Gastroesophageal sphincter (tissue), 4 donors: Measurements from ENCODE around the gene CAMK1D. TPM values are rescaled to one million over a fixed set of nuclear protein-coding genes. Genes with fewer than 3 reads are reported as not detected.

ENCODE experiments used
- ATAC-seq: fragments of 150-250 bp; one replicate; pipeline ENCODE4 v1.9.1; 2016; ENCODE audit warnings: mild to moderate bottlenecking, moderate library complexity
- H3K27ac ChIP-seq, 4 donors: fragments of 200-600 bp; sonication (generic) in 3 of 4; 1 replicate in 3 of 4; 2 replicates in 1 of 4; pipeline ENCODE4 v1.5.1; 2016 to 2019
- H3K27me3 ChIP-seq: fragments of 200-600 bp; sonication (generic); one replicate; pipeline ENCODE4 v1.5.1; 2019
- H3K36me3 ChIP-seq, 2 donors: fragments of 200-600 bp; sonication (generic); one replicate each; pipeline ENCODE4 v1.5.1; 2019; ENCODE audit warnings: control low read depth in 1 of 2
- H3K4me1 ChIP-seq, 3 donors: fragments of 200-600 bp; sonication (generic); 1 replicate in 2 of 3; 2 replicates in 1 of 3; pipeline ENCODE4 v1.5.1; 2016 to 2019; ENCODE audit warnings: control low read depth in 2 of 3
- H3K4me3 ChIP-seq, 2 donors: fragments of 200-600 bp; sonication (generic); one replicate each; pipeline ENCODE4 v1.5.1; 2019; ENCODE audit warnings: mild to moderate bottlenecking in 1 of 2, moderate library complexity in 1 of 2
- H3K9me3 ChIP-seq, 3 donors: fragments of 200-600 bp; sonication (generic); one replicate each; pipeline ENCODE4 v1.5.1; 2017 to 2019; ENCODE audit warnings: control low read depth in 2 of 3
- CTCF ChIP-seq, 4 experiments: fragments of 200-600 bp in 2 of 4; fragments of 450-650 bp in 2 of 4; sonication (generic) in 1 of 4; IDR thresholded peaks; one replicate each; pipeline ENCODE4 v1.5.1; 2017 to 2019; ENCODE audit warnings: antibody characterized with exemption in 4 of 4, mild to moderate bottlenecking in 2 of 4, moderate library complexity in 2 of 4
- EP300 ChIP-seq: sonication (generic); formaldehyde crosslinking; IDR thresholded peaks from one replicate; pipeline ENCODE4 v1.6.1; 2017; ENCODE audit warnings: antibody characterized with exemption, mild to moderate bottlenecking
- POLR2A ChIP-seq, 2 donors: fragments of 450-650 bp; IDR thresholded peaks; one replicate each; pipeline ENCODE4 v1.6.1; 2017; ENCODE audit warnings: antibody characterized with exemption in 2 of 2, mild to moderate bottlenecking in 2 of 2, moderate library complexity in 1 of 2
- POLR2AphosphoS5 ChIP-seq: sonication (generic); formaldehyde crosslinking; IDR thresholded peaks from one replicate; pipeline ENCODE4 v1.6.1; 2017; ENCODE audit warnings: antibody characterized with exemption
- WGBS, 2 donors: methylation state at CpG; one replicate each; pipeline ENCODE4 v1.1.5; 2018; ENCODE audit warnings: low coverage in 1 of 2; 5-methylcytosine and 5-hydroxymethylcytosine counted together
- total RNA-seq, 4 donors: library from RNA; depleted of rRNA; stranded (reverse); fragments of >200 nt; gene quantifications; one replicate each; pipeline ENCODE4 v1.1.0, GENCODE V29; 2016

The CAMK1D gene
- total RNA-seq, 4 donors from 2014 or later, result 11.6 to 18.3 (median 15.3) TPM

- 81 to 83% methylated on average over 2 to 6 of the region's 6 CpGs for WGBS, 2 donors
- ATAC-seq, result no peak
- TF ChIP-seq EP300 (no peak), POLR2A (IDR thresholded peaks at IDR 0.05) (no peak), CTCF (IDR thresholded peaks at IDR 0.05) (no peak), POLR2AphosphoS5 (no peak)
Measured at GRCh38 chr10:12842310-12842709, 493.0 kb downstream of the CAMK1D start.

GRCh38 chr10:12843296-12843945 is 494.1 kb downstream of the CAMK1D start:
- TF ChIP-seq CTCF (IDR thresholded peaks at IDR 0.05) (no peak), EP300 (no peak), POLR2A (IDR thresholded peaks at IDR 0.05) (no peak), POLR2AphosphoS5 (no peak)
- peaks cover 0 to 29% (median 9%) of the 10 kb centered on the region in 3 donors for H3K4me1 ChIP-seq
- no peaks in the 10 kb centered on the region for H3K27me3 ChIP-seq
- H3K9me3 ChIP-seq, result no peaks in the 10 kb centered on the region
- 95 to 100% methylated on average over 5 to 10 of the region's 12 CpGs for WGBS, 2 donors
- H3K36me3 ChIP-seq, result no peaks in the 10 kb centered on the region
- ATAC-seq, result no peak
- H3K4me3 ChIP-seq, result no peak overlapping the region
- H3K27ac ChIP-seq, result no peak overlapping the region

More at GRCh38 chr10:12842310-12842709, 493.0 kb downstream of the CAMK1D start:
- Histone ChIP-seq H3K27ac (no peak overlapping the region), H3K36me3 (no peaks in the 10 kb centered on the region), H3K9me3 (no peaks in the 10 kb centered on the region), H3K27me3 (no peaks in the 10 kb centered on the region), H3K4me3 (no peak overlapping the region), H3K4me1 (peaks cover 0 to 29% (median 9%) of the 10 kb centered on the region in 3 donors)

GRCh38 chr10:12844811-12845483 is 495.6 kb downstream of the CAMK1D start:
- TF ChIP-seq CTCF (IDR thresholded peaks at IDR 0.05), result no peak
- peak; percentile 41 for TF ChIP-seq POLR2AphosphoS5
- H3K9me3 ChIP-seq, result no peaks in the 10 kb centered on the region
- 5 to 13% methylated on average over 10 to 11 of the region's 11 CpGs for WGBS, 2 donors
- no peak overlapping the region for H3K4me3 ChIP-seq
- peak overlapping the region in 3 of 4 donors; percentile 12 to 49 (median 33) for H3K27ac ChIP-seq
- ATAC-seq, result peak; percentile 42
- H3K4me1 ChIP-seq, result peaks cover 0 to 40% (median 13%) of the 10 kb centered on the region in 3 donors
- no peaks in the 10 kb centered on the region for H3K27me3 ChIP-seq
- no peaks in the 10 kb centered on the region for H3K36me3 ChIP-seq

GRCh38 chr10:12846718-12847117 is 497.4 kb downstream of the CAMK1D start:
- Histone ChIP-seq H3K27me3 (no peaks in the 10 kb centered on the region), H3K9me3 (no peaks in the 10 kb centered on the region), H3K4me3 (no peak overlapping the region), H3K4me1 (peaks cover 0 to 37% (median 12%) of the 10 kb centered on the region in 3 donors), H3K27ac (no peak overlapping the region), H3K36me3 (no peaks in the 10 kb centered on the region)
- WGBS, 2 donors, result 0 to 90% methylated on average over 1 of the region's 1 CpG
- no peak for ATAC-seq
- TF ChIP-seq EP300 (no peak), CTCF (IDR thresholded peaks at IDR 0.05) (no peak), POLR2AphosphoS5 (no peak), POLR2A (IDR thresholded peaks at IDR 0.05) (no peak)
